H9 (cell line): ENCODE data around the gene ANGPTL3. TPM values are rescaled to one million over a fixed set of nuclear protein-coding genes. Genes with fewer than 3 reads are reported as not detected.

Source experiments
- DNase-seq: peaks from one replicate; pipeline ENCODE4 v3.0.0-alpha.2; 2017
- H2AFZ ChIP-seq: one replicate; pipeline ENCODE4 v1.6.1; 2013; ENCODE audit warnings: mild to moderate bottlenecking, low read length, control low read depth, moderate library complexity
- H2AK5ac ChIP-seq: 2 replicates; pipeline ENCODE4 v1.6.1; 2013; ENCODE audit warnings: low read length, control low read depth, mixed read lengths; ENCODE audit not compliant: insufficient read length
- H2BK120ac ChIP-seq: one replicate; pipeline ENCODE4 v1.6.1; 2013; ENCODE audit warnings: low read depth, mild to moderate bottlenecking, low read length, control low read depth, inconsistent platforms; ENCODE audit not compliant: poor library complexity, severe bottlenecking
- H2BK12ac ChIP-seq: 2 replicates; pipeline ENCODE4 v1.6.1; 2013; ENCODE audit warnings: low read length, control low read depth, mixed read lengths, low read depth; ENCODE audit not compliant: insufficient read length
- H2BK15ac ChIP-seq: 2 replicates; pipeline ENCODE4 v1.6.1; 2013; ENCODE audit warnings: low read depth, low read length, control low read depth
- H2BK20ac ChIP-seq: one replicate; pipeline ENCODE4 v1.6.1; 2013; ENCODE audit warnings: low read depth, mild to moderate bottlenecking, low read length, control low read depth, inconsistent platforms; ENCODE audit not compliant: poor library complexity, severe bottlenecking
- H2BK5ac ChIP-seq: 2 replicates; pipeline ENCODE4 v1.6.1; 2013; ENCODE audit warnings: low read length, control low read depth, mixed read lengths; ENCODE audit not compliant: insufficient read length
- H3K14ac ChIP-seq: 2 replicates; pipeline ENCODE4 v1.6.1; 2013; ENCODE audit warnings: low read length, control low read depth; ENCODE audit not compliant: insufficient read depth
- H3K18ac ChIP-seq: 2 replicates; pipeline ENCODE4 v1.6.1; 2013; ENCODE audit warnings: low read depth, mild to moderate bottlenecking, mixed read lengths, low read length, control low read depth; ENCODE audit not compliant: insufficient read length
- H3K23ac ChIP-seq: 2 replicates; pipeline ENCODE4 v1.6.1; 2013; ENCODE audit warnings: low read length, control low read depth, mixed read lengths, low read depth; ENCODE audit not compliant: insufficient read length
- H3K23me2 ChIP-seq: 2 replicates; pipeline ENCODE4 v1.6.1; 2013; ENCODE audit warnings: low read depth, mild to moderate bottlenecking, mixed read lengths, low read length, control low read depth; ENCODE audit not compliant: insufficient read length, poor library complexity, severe bottlenecking
- H3K27ac ChIP-seq: 2 replicates; pipeline ENCODE4 v1.5.1; 2013; ENCODE audit warnings: low read length, control low read depth, mixed read lengths, low read depth; ENCODE audit not compliant: insufficient read length
- H3K27me3 ChIP-seq: 2 replicates; pipeline ENCODE4 v1.6.1; 2013; ENCODE audit warnings: low read length, control low read depth, inconsistent platforms; ENCODE audit not compliant: insufficient read depth
- H3K4ac ChIP-seq: 2 replicates; pipeline ENCODE4 v1.6.1; 2013; ENCODE audit warnings: low read depth, mild to moderate bottlenecking, control low read depth, inconsistent platforms, low read length, moderate library complexity
- H3K4me1 ChIP-seq: 2 replicates; pipeline ENCODE4 v1.6.1; 2013; ENCODE audit warnings: low read length, control low read depth, inconsistent platforms; ENCODE audit not compliant: insufficient read depth
- H3K4me2 ChIP-seq: 2 replicates; pipeline ENCODE4 v1.6.1; 2013; ENCODE audit warnings: low read length, control low read depth, mixed read lengths; ENCODE audit not compliant: insufficient read length, insufficient read depth
- H3K56ac ChIP-seq: 2 replicates; pipeline ENCODE4 v1.6.1; 2013; ENCODE audit warnings: low read depth, mild to moderate bottlenecking, mixed read lengths, low read length, control low read depth; ENCODE audit not compliant: insufficient read length
- H3K79me1 ChIP-seq: 2 replicates; pipeline ENCODE4 v1.6.1; 2013; ENCODE audit warnings: low read depth, mild to moderate bottlenecking, moderate library complexity, low read length, control low read depth, inconsistent platforms; ENCODE audit not compliant: insufficient read depth, poor library complexity, severe bottlenecking
- H3K79me2 ChIP-seq: 2 replicates; pipeline ENCODE4 v1.6.1; 2013; ENCODE audit warnings: low read length, control low read depth, inconsistent platforms; ENCODE audit not compliant: insufficient read depth
- H3K9ac ChIP-seq: 2 replicates; pipeline ENCODE4 v1.6.1; 2013; ENCODE audit warnings: low read length, control low read depth, mixed read lengths; ENCODE audit not compliant: insufficient read length; ENCODE audit errors: extremely low read depth
- H3K9me3 ChIP-seq: one replicate; pipeline ENCODE4 v1.6.1; 2013; ENCODE audit warnings: low read depth, low read length, inconsistent platforms; ENCODE audit not compliant: control insufficient read depth
- H3T11ph ChIP-seq: one replicate; pipeline ENCODE4 v1.6.1; 2013; ENCODE audit warnings: mild to moderate bottlenecking, low read length, control low read depth, inconsistent platforms
- H4K20me1 ChIP-seq: one replicate; pipeline ENCODE4 v1.6.1; 2013; ENCODE audit not compliant: control insufficient read depth, insufficient read length, insufficient read depth
- H4K5ac ChIP-seq: 2 replicates; pipeline ENCODE4 v1.6.1; 2013; ENCODE audit warnings: low read depth, mild to moderate bottlenecking, mixed read lengths, low read length, control low read depth; ENCODE audit not compliant: insufficient read length
- H4K8ac ChIP-seq: replicated peaks from 2 replicates; pipeline ENCODE4 v1.6.1; 2013; ENCODE audit warnings: low read length, control low read depth, mixed read lengths, low read depth; ENCODE audit not compliant: insufficient read length
- H4K91ac ChIP-seq: 2 replicates; pipeline ENCODE4 v1.6.1; 2013; ENCODE audit warnings: low read depth, mild to moderate bottlenecking, moderate library complexity, mixed read lengths, low read length, control low read depth; ENCODE audit not compliant: insufficient read length
- H3K27ac Mint-ChIP-seq, 3 experiments: 2 replicates in 2 of 3; 3 replicates in 1 of 3; pipeline ENCODE4 v1.8.0; 2020 to 2021; ENCODE audit warnings: mixed read lengths in 3 of 3, mild to moderate bottlenecking in 1 of 3, moderate library complexity in 1 of 3
- H3K27me3 Mint-ChIP-seq: 2 replicates; pipeline ENCODE4 v1.8.0; 2021; ENCODE audit warnings: low read depth, mild to moderate bottlenecking, moderate library complexity, mixed read lengths
- H3K36me3 Mint-ChIP-seq, 3 experiments: 2 replicates in 2 of 3; 3 replicates in 1 of 3; pipeline ENCODE4 v1.8.0; 2020 to 2021; ENCODE audit warnings: low read depth in 3 of 3, mixed read lengths in 3 of 3; ENCODE audit not compliant: insufficient read depth in 1 of 3
- H3K4me1 Mint-ChIP-seq, 2 experiments: 2 replicates each; pipeline ENCODE4 v1.8.0; 2020; ENCODE audit warnings: mixed read lengths in 2 of 2
- H3K4me3 Mint-ChIP-seq, 2 experiments: 2 replicates in 1 of 2; 3 replicates in 1 of 2; pipeline ENCODE4 v1.8.0; 2020 to 2021; ENCODE audit warnings: mild to moderate bottlenecking in 2 of 2, mixed read lengths in 2 of 2, moderate library complexity in 1 of 2
- H3K9me3 Mint-ChIP-seq, 2 experiments: 2 replicates in 1 of 2; 3 replicates in 1 of 2; pipeline ENCODE4 v1.8.0; 2020; ENCODE audit warnings: mild to moderate bottlenecking in 2 of 2, mixed read lengths in 2 of 2, moderate library complexity in 1 of 2
- CTCF ChIP-seq: fragments of 200-600 bp; sonication (generic); conservative IDR thresholded peaks from 3 replicates; pipeline ENCODE4 v1.8.0; 2021; ENCODE audit warnings: antibody characterized with exemption, mild to moderate bottlenecking
- WGBS: extraction: QIAGEN DNeasy Blood & Tissue Kit; methylation state at CpG from one replicate; pipeline ENCODE4 v1.1.7; 2013; ENCODE audit warnings: missing lambda C conversion rate, low lambda C conversion rate, mixed read lengths; ENCODE audit not compliant: insufficient read length; ENCODE audit errors: extremely low coverage; 5-methylcytosine and 5-hydroxymethylcytosine counted together
- total RNA-seq: library from RNA; stranded (reverse); gene quantifications from 2 replicates; pipeline ENCODE4 v1.2.1, GENCODE V29; 2021

ANGPTL3 gene
- total RNA-seq, 1 experiment from 2014 or later = not detected

- Mint-ChIP-seq H3K4me1 (peaks cover 9 to 13% of the 10 kb centered on the region in 2 experiments), H3K4me3 (no peak overlapping the region), H3K27me3 (no peaks in the 10 kb centered on the region), H3K36me3 (peaks cover 0 to 14% (median 3%) of the 10 kb centered on the region in 3 experiments; a peak in 4 of 7 replicates), H3K9me3 (no peaks in the 10 kb centered on the region), H3K27ac (peak overlapping the region in 1 of 3 experiments; percentile 85; a peak in 2 of 7 replicates)
- Histone ChIP-seq H3K14ac (no peak overlapping the region), H2BK15ac (no peak overlapping the region), H4K91ac (no peak overlapping the region), H3K18ac (no peak overlapping the region), H2AFZ (no peak overlapping the region), H2BK120ac (no peak overlapping the region), H4K8ac (no peak overlapping the region), H3K27ac (no peak overlapping the region), H4K20me1 (no peaks in the 10 kb centered on the region), H3K79me2 (no peaks in the 10 kb centered on the region), H2BK12ac (no peak overlapping the region), H3T11ph (no peak overlapping the region), H3K4ac (no peak overlapping the region), H4K5ac (no peak overlapping the region), H3K9me3 (no peaks in the 10 kb centered on the region), H3K27me3 (no peaks in the 10 kb centered on the region), H3K23me2 (no peaks in the 10 kb centered on the region), H2BK20ac (no peak overlapping the region), H3K4me2 (no peak overlapping the region), H3K4me1 (no peaks in the 10 kb centered on the region), H3K23ac (no peak overlapping the region), H3K56ac (no peak overlapping the region), H2BK5ac (no peak overlapping the region), H3K9ac (no peak overlapping the region), H3K79me1 (no peaks in the 10 kb centered on the region), H2AK5ac (no peak overlapping the region)
- TF ChIP-seq CTCF = no peak
- DNase-seq = no peak
- WGBS = no CpG with 5 or more reads among the region's 5 CpGs
Measured at GRCh38 chr1:62613325-62613727, 16.0 kb downstream of the ANGPTL3 start.
